ENCODE data around the gene TUBA1A. TPM values are rescaled to one million over a fixed set of nuclear protein-coding genes. Genes with fewer than 3 reads are reported as not detected.

The TUBA1A gene
- total RNA-seq, 1 experiment from 2014 or later = 24.1 TPM

- POLR2A ChIA-PET = interaction anchor here (1.4 kb wide), 1 partner anchor 100 kb away, joined by 6 read pairs; the partner anchor contains the start of gene TUBA1B
- Histone ChIP-seq H3K4me3 (replicated peaks in 1 of 2; ENCODE audit: low read depth in 1 of 2, low read length in 2 of 2) (no peak overlapping the region), H3K4me1 (ENCODE audit: control insufficient read depth in 1 of 2, insufficient read depth in 2 of 2, low read length in 2 of 2) (peaks cover 6 to 19% of the 10 kb centered on the region in 2 experiments; a peak in 3 of 4 replicates), H2AFZ (ENCODE audit: low read depth, low read length, poor library complexity, severe bottlenecking) (no peak overlapping the region), H3K27me3 (ENCODE audit: insufficient read depth, low read length) (no peaks in the 10 kb centered on the region), H3K4me2 (ENCODE audit: low read length) (no peak overlapping the region), H3K27ac (ENCODE audit: low read depth, low read length) (no peak overlapping the region), H3K9ac (ENCODE audit: low read length) (no peak overlapping the region), H4K20me1 (ENCODE audit: insufficient read depth) (no peaks in the 10 kb centered on the region), H3K36me3 (ENCODE audit: control insufficient read depth in 1 of 2, insufficient read depth in 2 of 2, low read length in 2 of 2) (no peaks in the 10 kb centered on the region), H3K9me2 (ENCODE audit: insufficient read depth) (no peaks in the 10 kb centered on the region), H3K9me3 (ENCODE audit: control insufficient read depth in 1 of 2, insufficient read depth in 1 of 2, low read depth in 1 of 2, low read length in 2 of 2) (no peaks in the 10 kb centered on the region), H3K79me2 (ENCODE audit: insufficient read depth, low read length) (no peaks in the 10 kb centered on the region)
- RAD21 ChIA-PET (ENCODE audit: low non-redundant PET in 1 of 2, low total read pairs in 2 of 2, uncharacterized antibody in 2 of 2, unreplicated experiment in 2 of 2) = no interaction called here
- intact Hi-C loops (cut with micrococcal nuclease) = loop anchor here (10.0 kb wide), 1 partner anchor 96 kb away; the partner anchor contains the start of gene TUBA1B
- ATAC-seq = no peak
- BruUV-seq (replicated peaks) = no TSS peak
- TF ChIP-seq CEBPB (IDR thresholded peaks at IDR 0.05; ENCODE audit: low read depth) = no peak
- no peak for TF ChIP-seq SP1 (IDR thresholded peaks at IDR 0.05; ENCODE audit: low read depth)
- TF ChIP-seq RAD21 (IDR thresholded peaks at IDR 0.05; ENCODE audit: low read depth) = no peak
- TF ChIP-seq FOSL1 (IDR thresholded peaks at IDR 0.05; ENCODE audit: low read depth) = no peak
- no peak for TF ChIP-seq CTCF (IDR thresholded peaks at IDR 0.05 in 2 of 3, conservative IDR thresholded peaks at IDR 0.05 in 1 of 3; ENCODE audit: borderline replicate concordance in 1 of 3, insufficient read depth in 1 of 3, low read depth in 2 of 3, low read length in 2 of 3)
- no peak for TF ChIP-seq REST (IDR thresholded peaks at IDR 0.05; ENCODE audit: low read depth)
- no peak for TF ChIP-seq YY1 (IDR thresholded peaks at IDR 0.05; ENCODE audit: extremely low read depth, insufficient replicate concordance, low read depth, low read length)
- TF ChIP-seq POLR2AphosphoS5 (IDR thresholded peaks at IDR 0.05; ENCODE audit: low read depth, low read length) = no peak
- TF ChIP-seq EZH2 (IDR thresholded peaks at IDR 0.05) = no peak
- no peak for TF ChIP-seq JUND (IDR thresholded peaks at IDR 0.05)
- TF ChIP-seq SIN3A (IDR thresholded peaks at IDR 0.05; ENCODE audit: low read depth) = no peak
- no peak for TF ChIP-seq EGR1 (IDR thresholded peaks at IDR 0.05; ENCODE audit: low read depth)
- TF ChIP-seq ATF3 (IDR thresholded peaks at IDR 0.05) = no peak
- TF ChIP-seq SRF (IDR thresholded peaks at IDR 0.05; ENCODE audit: low read depth) = no peak
- no peak for DNase-seq (ENCODE audit: low read depth, low spot score)
- CTCF ChIA-PET = no interaction called here
Measured at GRCh38 chr12:49230805-49231194, 41.9 kb upstream of the TUBA1A start.

All from HCT116 (cell line).